ENCODE results near the gene CRY2.

DNA sequence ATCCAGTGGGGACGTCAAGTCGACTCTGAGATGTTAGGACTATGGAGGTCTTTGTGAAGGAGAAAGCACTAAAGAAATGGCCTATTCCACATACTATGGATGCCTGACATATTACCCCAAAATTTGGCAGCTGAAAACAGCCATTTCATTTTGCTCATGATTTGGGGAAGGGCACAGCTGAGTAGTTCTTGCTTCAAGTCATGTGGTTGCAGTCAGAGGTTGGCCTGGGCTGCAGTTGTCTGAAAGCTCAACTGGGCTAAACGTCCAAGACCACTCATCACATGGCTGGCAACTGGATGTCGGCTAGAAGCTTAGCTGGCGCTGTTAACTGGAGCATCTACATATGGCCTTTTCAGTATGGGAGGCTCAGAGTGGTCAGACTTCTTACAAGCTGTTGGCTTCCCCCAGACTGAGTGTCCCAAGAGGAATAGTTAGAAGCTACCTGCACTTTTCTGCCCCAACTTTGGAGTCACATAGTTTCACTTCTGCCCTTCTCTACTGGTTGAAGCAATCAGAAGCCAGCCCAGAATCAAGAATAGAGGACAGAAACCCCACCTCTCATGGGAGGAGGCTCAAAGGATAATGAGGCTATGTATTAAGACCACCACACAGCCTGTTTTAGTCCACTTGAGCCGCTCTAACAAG, 28.2 kb upstream of the CRY2 start:
- TF ChIP-seq CTCF (IDR thresholded peaks at IDR 0.05) (no peak), POLR2A (IDR thresholded peaks at IDR 0.05) (no peak), EP300 (IDR thresholded peaks at IDR 0.05; ENCODE audit: low read depth) (no peak), POLR2AphosphoS5 (IDR thresholded peaks at IDR 0.05) (no peak)
